ENCODE data around the gene PCBP3.

PCBP3 gene

DNA sequence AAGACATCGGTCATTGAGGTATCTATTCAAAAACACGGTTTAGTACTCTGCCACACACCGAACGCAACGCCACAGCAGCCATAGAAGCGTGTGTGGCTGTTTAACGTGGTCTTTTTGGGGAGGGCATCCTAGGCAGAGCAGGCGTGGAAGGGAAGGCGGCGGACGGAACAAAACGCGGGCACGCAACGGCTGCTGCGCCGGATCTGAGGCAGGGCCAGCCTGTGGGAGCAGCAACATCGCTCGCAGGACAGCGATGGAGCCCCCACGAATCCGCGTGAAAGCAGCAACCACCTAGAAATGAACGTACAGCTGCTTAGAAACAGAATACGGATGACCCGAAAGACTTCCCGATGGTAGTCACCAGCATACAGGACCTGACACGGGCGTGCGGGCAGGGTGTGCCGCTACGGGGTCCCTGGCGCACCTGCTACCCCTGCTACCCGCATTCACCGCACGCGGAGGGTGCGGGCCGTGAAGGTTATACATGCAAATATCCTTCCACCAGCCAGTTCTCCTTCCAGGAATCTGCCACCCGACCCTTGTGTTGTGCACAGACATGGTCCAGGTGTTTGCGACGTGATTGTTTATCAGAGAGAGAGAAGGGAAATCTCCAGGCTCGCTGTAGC, 223.6 kb downstream of the PCBP3 start:
- TF ChIP-seq, protein P1, sequence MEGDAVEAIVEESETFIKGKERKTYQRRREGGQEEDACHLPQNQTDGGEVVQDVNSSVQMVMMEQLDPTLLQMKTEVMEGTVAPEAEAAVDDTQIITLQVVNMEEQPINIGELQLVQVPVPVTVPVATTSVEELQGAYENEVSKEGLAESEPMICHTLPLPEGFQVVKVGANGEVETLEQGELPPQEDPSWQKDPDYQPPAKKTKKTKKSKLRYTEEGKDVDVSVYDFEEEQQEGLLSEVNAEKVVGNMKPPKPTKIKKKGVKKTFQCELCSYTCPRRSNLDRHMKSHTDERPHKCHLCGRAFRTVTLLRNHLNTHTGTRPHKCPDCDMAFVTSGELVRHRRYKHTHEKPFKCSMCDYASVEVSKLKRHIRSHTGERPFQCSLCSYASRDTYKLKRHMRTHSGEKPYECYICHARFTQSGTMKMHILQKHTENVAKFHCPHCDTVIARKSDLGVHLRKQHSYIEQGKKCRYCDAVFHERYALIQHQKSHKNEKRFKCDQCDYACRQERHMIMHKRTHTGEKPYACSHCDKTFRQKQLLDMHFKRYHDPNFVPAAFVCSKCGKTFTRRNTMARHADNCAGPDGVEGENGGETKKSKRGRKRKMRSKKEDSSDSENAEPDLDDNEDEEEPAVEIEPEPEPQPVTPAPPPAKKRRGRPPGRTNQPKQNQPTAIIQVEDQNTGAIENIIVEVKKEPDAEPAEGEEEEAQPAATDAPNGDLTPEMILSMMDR (conservative IDR thresholded peaks at IDR 0.05; ENCODE audit: control insufficient read depth, insufficient read depth, low read depth, low read length), result no peak
- no peak for DNase-seq (ENCODE audit: low read depth)
- H3K4me3 ChIP-seq (ENCODE audit: control insufficient read depth, low read depth, low read length), result no peak overlapping the region

DNA sequence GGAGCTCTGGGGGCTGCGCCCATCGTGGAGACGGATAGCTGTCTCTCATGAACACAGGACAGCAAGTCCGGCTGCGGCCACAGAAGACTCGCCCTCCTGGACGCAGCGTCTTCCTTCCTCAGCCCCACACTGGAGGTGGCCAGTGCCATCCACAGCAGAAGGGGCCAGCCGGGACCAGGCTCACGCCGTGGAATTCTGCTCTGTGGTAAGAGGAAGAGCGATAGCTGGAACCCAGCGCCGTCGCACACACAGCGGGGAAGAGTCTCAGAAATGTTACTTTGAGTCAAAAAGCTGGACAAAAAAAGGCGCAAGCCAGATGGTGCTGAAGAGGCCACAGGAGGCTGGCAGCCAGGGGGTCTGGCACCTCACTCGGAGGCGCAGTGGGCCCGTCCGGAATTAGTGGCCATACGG, 224.2 kb downstream of the PCBP3 start:
- DNase-seq (ENCODE audit: low read depth), result no peak
- no peak overlapping the region for H3K4me3 ChIP-seq (ENCODE audit: control insufficient read depth, low read depth, low read length)
- TF ChIP-seq, protein P1 (conservative IDR thresholded peaks at IDR 0.05; ENCODE audit: control insufficient read depth, insufficient read depth, low read depth, low read length), result no peak

DNA sequence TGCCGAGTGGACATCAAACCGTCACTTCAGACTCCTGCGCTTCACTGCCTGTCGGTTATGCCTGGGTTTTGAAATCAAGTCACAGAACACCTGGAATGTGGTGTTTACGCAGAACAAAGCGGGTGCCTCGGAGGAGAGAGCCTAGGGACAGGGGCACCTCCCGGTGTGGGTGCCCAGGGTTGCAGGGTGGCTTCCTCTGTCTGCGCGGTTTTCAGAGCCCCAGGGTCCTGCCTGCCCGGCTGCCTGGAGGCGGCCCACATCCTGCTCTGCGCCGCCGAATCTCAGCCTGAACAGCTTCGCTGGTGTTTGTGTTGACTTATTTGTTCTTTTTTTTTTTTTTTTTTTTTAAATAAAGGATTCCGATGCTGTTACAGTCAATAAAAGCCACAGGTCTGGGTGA, 224.6 kb downstream of the PCBP3 start:
- H3K4me3 ChIP-seq (ENCODE audit: control insufficient read depth, low read depth, low read length), result no peak overlapping the region
- no peak for DNase-seq (ENCODE audit: low read depth)
- TF ChIP-seq, protein P1 (conservative IDR thresholded peaks at IDR 0.05; ENCODE audit: control insufficient read depth, insufficient read depth, low read depth, low read length), result no peak

DNA sequence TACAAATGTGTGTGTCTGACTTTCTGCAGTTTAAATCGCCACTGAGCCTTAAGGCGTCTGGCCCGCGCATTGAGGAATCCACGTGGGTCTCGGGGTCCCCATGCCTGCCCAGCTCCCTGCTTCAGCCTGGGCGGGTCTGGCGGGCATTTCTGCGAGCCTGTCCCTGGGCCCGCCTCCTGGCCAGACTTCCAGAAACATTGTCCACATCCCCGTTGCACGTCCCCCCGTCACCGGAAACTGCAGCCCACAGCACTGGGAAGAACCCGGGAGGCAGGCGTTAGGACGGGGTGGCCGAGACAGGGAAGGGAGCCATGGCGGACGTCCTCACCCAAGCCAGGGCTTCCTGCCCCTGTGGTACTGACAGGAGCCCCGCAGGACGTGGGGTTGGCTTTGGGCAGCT, 225.0 kb downstream of the PCBP3 start:
- TF ChIP-seq, protein P1 (conservative IDR thresholded peaks at IDR 0.05; ENCODE audit: control insufficient read depth, insufficient read depth, low read depth, low read length), result no peak
- DNase-seq (ENCODE audit: low read depth), result no peak
- H3K4me3 ChIP-seq (ENCODE audit: control insufficient read depth, low read depth, low read length), result no peak overlapping the region

DNA sequence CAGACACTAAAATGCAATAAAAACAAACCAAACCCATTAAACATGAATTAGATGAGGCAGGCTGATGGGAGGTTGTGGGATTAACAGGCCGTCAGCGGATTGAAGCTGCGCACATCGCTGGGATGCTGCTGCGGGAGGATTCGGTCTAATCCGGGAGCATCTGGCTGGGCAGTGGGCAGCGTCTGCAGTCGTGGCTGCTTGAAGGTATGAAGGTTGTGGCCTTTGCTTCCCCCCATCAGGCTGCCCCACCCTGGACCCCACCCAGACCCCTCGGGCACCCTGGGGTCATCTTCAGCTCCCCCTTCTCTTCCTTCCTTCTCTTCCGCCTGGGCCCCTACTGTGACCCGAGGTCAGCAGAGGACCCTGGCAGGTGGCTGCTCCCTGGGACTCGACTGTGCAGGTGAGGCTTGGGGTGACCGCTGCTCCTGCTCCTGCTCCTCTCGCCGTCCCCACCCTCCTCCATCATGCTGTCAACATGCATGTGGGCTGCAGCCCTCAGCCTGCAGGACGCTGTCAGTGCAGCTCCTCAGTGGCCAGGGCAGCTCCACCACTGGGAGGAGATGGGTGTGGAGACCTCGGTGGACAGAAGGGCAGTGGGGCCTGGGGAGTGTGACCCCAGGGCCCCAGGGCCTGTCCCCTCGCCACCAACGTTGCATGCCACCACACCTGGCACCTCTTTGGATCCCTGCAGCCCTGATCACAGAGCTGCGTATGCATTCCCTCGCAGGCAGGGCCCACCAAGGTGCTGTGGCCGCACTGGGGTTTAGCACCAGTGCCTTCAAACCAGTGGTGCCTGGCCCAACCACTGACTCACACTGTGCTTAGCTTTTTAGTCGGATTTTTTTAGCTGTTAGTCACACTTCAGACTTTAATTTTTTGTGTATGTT, 225.8 kb downstream of the PCBP3 start:
- TF ChIP-seq, protein P1 (conservative IDR thresholded peaks at IDR 0.05; ENCODE audit: control insufficient read depth, insufficient read depth, low read depth, low read length), result no peak
- H3K4me3 ChIP-seq (ENCODE audit: control insufficient read depth, low read depth, low read length), result no peak overlapping the region
- DNase-seq (ENCODE audit: low read depth), result peak; percentile 72

DNA sequence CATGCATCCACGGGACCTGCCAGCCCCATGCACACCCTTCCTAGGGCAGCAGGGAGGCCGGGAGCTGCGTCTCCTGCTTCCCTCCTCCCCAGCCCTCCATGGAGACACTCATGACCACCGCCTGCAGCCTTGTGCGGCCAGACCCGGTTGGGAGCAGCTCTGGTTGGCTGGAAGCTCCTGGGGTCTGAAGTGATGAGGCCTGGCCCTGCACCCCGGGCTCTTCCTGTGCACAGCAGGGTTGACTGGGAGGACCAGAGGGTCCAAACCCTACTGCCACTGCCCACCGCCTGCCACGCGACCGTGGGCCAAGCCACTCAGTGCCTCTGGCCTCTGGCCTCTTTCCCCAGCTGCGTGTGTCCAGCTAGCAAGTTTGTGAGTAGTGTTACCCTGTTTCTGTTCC, 226.9 kb downstream of the PCBP3 start:
- no peak for DNase-seq (ENCODE audit: low read depth)
- TF ChIP-seq, protein P1 (conservative IDR thresholded peaks at IDR 0.05; ENCODE audit: control insufficient read depth, insufficient read depth, low read depth, low read length), result no peak
- no peak overlapping the region for H3K4me3 ChIP-seq (ENCODE audit: control insufficient read depth, low read depth, low read length)
